Measurements from ENCODE around the gene CDH26.
"Not testable (repeated sequence)": the region's sequence is repeated elsewhere in the genome, so short reads cannot be mapped to it uniquely, and the experiment has no call there.

CDH26 gene

DNA sequence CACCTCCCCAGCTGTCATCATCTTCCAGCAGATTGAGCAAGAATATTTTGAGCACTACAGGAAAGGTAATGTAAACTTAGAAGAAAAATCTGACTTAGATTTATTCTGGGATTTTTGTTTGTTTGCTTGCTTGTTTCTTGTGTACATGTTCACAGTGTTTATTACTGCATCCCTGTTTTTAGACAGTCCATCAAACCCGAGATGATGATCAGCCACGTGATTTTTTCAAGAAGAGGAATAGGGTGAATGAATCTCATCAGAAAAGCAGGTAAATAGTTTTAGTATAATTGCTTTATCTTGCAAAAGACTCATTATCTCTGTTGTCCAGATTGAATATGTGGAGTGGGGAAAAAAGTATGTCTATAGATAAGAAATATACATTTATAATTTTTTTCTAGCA, 16.0 kb upstream of the CDH26 start:
- DNase-seq: no peak

DNA sequence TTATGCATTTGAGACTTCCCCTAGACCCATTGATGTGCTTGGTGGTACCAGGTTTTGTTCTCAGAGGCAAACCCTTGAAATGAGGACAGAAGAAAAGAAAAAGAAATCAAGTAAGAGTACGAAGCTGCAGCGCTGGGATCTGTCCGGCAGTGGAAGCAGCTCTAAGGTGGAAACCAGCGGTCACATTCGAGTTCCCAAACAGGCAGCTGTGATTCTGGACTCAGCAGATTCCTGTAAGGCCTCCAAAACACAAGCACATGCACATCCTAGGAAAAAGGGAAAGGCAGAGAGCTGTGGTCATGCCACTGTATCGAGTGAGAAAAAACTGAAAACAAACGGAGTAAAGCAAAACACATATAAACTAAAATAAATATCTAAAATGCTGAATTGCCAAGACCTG, 13.5 kb upstream of the CDH26 start:
- DNase-seq: no peak

DNA sequence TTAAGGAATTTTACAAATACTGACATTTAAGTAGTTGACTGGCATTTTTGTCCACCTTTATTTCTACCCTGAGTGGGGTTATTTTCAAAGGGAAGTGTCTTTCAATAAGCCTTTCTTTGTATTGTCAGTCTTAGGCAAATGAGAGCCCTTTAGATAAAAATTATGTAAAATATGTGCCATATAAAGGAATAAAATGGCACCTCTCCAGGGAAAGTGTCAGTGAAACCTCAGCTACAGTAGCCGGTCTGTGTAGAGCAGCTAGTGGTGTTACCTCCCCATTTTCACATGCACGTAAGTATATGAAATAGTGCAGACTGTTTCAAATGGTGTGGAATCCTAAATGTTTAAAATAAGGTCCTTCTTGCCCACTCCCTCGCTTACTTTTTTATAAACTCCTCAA, 13.0 kb upstream of the CDH26 start:
- DNase-seq: no peak

DNA sequence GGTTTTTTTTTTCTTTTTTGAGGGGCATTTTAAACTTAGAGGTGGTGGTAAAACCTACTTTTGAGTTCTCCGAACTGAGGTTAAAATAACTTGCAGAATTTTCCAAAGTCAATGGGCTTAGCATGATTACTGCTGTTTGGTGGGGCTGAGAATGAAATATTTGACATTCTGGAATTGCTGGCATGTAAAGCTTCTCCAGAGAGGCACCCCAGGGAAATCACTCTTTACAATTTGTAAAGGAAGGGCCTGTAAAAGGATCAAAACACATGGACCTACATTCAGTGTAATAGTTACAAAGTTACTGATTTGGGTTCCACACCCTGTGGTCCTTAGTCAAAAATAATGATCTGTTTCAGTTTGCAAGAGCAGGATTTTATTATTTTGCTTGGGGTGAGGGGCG, 12.5 kb upstream of the CDH26 start:
- DNase-seq: peak; percentile 24

DNA sequence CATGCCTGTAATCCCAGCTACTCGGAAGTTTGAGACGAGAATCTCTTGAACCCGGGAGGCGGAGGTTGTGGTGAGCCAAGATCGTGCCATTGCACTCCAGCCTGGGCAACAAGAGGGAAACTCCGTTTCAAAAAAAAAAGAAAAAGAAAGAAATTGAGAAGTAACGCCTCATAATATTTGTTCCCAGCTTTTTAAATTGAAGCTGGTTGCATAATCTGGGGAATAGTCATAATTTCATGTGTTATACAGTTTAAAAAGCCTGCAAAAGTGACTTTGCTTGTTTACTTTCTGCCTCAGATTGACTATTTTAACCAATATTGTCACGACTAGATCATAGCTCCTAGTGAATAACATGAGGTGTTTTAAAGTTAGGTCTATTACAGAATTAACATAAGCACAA, 10.8 kb upstream of the CDH26 start:
- no peak for DNase-seq

DNA sequence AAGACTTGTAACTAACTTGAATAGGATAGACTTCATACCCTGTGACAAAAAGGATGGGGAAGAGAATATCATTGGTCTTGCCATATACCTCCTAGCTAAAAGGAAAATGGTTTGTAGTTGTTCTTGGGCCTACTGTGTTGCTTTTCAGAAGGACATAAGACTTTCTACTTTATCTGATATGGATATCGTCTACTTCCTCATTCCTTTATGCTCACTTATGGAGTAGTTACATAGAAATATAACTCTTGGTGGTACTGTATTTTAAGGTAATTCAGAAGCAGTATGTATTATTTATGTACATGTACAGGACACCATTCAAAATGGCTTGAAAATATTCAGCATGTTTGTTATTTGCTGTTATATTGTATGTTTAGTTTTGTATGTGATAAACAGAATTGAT, 10.0 kb upstream of the CDH26 start:
- DNase-seq: no peak

DNA sequence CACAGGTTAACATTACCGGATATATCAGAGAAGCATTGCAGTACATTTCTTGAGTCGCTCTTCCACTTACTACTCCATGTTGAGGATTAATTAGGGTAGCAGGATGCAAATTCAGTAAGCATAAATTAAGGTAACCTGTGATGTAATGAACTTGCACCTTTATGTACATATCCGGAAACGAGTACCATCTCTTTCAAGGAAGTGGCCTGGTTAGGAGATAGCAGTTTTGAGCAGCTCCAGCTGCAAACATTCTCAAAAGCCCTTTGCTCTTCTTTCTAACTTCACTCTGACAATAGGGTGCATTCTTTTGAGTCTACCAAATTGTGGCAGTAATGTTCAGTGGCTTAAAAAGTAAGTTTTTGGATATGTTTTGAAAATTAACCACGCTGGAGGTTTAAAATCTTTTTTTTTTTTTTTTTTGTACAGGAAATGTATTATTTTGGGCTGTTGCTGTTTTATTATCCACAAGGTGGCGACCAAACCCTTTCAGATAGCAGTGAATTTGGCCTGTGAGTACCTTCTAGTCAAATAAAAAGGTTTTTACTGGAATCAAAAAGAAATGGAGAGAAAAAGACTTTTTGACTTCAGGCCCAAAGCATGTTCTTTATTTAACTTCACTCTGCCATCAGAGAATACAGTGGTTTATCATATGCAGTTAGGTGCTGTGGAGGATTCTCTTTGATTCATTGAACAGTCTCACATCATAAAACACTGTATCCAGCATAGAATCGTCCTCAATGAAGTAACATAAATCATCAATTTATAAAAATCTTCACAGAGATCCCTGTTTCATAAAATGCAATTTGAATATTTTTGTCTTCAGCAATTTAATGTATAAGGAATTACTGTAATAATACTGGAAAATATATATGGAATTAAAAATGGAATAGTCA, 9.1 kb upstream of the CDH26 start:
- peak; percentile 71 for DNase-seq

DNA sequence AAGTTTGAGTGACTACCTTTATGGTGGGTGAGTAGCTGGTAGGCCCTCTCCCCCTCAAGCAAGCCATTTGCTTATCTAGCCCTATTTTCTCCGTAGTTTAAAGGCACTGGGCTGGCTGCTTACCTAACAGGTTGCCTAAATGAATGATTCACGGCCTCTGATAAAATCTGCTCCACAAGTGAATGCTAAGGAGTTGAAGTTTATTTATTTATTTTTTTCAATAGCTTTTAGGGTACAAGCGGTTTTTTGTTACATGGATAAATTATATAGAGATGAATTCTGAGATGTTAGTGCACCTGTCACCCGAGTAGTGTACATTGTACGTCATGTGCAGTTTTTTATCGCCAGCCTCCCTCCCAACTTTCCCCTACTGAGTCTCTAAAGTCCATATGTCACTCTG, 8.3 kb upstream of the CDH26 start:
- no peak for DNase-seq

DNA sequence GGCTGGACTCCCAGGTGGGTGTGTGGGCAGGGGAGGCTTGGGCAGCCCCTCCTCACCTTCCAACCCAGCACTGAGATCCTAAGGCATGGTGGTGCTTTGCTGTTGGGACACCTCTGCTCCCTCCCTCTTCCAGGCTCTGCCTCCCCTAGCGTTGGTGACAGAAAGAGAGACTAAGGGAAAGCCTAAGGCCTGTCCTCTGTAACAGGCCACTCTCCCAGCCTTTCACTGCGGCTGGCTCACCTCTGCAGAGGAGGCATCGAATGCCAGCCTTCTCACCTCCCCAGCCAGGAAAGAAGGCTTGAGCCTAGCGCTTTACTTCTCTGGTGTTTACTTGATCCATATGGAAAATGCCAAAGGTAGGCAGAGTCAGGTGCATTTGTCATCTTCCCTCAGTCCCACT, 3.5 kb upstream of the CDH26 start:
- DNase-seq: no peak

DNA sequence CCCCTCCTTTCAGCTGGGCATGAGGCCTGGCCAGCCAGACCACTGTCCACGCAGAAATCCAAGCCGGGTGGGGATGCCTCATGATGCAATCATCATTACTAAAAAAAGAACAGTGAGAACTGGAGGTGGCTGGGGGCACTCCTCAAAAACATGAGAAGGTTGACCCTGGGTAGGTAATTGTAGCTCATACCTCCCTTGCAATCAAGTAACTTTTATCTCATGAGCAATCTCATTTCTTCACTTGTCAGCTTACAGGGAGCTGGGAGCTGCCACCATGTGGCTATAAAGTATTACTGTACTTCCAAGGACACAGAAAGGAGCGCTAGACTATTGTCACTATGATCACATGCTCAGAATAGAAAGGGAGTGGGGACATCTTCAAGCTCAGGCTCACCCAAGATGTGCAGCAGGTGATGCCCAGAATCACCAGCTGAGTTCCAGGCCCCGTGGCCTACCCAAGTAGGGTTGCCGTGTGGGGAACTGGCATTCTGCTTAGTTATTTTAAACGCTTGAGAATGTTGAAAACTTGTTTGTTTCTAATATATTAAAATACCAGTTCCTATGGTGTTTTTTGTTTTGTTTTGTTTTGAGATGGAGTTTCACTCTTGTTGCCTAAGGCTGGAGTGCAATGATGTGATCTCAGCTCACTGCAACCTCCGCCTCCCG, 3.0 kb upstream of the CDH26 start:
- DNase-seq: peak; percentile 32

DNA sequence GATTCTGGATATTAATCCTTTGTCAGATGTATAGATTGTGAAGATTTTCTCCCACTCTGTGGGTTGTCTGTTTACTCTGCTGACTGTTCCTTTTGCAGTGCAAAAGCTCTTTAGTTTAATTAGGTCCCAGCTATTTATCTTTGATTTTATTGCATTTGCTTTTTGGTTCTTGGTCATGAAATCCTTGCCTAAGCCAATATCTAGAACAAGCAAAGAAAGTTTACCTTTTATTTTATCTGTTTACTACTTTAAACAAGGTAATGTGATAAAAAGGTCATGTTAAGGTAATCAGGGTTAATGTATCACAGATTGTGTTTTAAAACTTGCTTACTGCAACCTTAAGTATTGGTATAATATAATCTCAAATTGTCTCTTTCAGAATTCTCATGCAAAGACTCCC, 655 bp upstream of the CDH26 start:
- DNase-seq: not testable (repeated sequence)

DNA sequence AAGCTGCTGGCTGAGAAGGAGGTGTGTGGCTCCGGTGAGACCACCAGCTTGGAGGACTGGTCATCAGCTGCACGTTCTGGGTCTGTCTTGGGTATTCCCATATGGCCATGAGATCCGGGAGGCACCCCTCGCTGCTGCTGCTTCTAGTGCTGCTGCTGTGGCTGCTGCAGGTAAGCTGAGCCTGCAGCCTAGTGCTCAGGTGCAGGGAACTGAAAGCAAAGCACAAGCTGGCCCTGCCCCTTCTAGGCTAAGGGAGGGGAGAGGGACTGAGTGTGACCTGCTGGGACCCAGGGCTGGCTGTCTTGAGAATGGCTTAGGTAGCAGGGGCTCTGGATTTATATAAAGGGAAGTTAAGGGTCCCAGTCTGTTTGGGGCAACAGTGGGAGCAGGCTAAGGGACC, 403 bp downstream of the CDH26 start:
- no peak for DNase-seq

DNA sequence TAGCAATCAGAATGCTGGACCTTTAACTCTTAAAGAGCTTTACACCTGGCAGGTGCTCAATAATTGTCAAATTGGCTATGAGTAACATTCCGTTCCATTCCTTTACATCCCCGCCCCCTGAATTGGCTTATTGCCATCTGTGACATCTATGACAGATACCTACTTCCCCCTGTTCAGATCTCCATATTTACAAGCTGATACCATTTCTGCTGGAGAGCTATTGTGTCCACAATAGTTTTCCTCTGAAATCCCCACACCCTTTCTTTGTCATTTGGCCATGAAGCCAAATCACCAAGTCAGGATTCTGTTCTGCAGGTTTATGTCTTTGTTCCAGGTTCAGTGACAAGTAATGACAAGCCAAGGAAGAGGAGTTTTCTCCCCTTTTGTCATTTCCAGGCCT, 3.2 kb downstream of the CDH26 start:
- no peak for DNase-seq

DNA sequence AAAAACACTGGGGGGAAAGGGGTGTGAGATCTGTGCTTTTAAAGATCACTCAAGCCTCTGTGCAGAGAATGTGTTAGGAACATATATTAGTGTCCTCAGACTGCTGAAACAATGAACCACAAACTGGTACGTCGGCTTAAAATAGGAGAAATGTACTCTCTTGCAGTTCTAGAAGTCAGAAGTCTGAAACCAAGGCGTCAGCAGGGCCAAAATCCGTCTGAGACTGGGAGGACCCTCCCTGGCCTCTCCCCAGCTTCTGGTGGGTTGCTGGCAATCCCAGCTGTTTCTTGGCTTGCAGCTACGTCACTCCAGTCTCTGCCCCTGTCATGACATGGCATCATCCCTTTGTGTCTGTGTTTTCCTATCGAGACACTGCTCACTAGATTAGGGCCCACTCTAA, 3.9 kb downstream of the CDH26 start:
- no peak for DNase-seq

DNA sequence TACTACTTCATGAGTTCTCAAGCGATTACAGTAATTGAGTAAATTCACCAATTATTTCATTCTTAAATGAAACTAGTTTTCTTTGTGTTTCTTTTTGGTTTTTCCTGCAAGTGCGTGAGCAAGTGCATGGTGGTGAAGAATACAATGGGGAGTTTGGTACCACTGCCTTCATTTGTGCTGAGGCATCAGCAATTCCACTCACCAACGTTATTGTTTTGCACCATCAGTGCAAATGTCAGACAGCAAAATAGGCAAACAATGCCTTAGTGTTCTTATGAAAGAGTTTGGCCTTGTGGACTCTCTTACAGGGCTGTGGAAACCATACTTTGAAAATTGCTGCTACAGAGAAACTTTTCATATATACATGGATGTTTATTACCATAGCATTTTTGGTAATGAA, 8.2 kb downstream of the CDH26 start:
- no peak for DNase-seq

DNA sequence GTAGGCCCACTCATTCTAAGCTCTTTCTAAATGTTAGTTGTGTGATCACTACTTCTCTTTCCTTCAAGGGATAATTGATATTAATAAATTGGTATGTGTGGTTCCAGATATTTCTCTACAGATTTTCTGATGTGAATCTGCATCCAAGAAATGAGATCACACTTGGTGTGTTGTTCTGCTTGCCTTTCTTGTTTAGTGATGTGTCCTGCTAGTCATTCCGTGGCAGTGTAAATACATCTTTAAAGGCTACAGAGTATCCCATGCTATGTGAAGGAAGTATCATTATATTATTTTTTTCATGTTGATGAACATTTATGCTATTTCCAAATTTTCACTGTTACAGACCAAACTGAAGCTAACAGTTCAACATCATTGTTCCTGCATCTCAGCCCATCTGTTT, 13.2 kb downstream of the CDH26 start:
- DNase-seq: no peak

DNA sequence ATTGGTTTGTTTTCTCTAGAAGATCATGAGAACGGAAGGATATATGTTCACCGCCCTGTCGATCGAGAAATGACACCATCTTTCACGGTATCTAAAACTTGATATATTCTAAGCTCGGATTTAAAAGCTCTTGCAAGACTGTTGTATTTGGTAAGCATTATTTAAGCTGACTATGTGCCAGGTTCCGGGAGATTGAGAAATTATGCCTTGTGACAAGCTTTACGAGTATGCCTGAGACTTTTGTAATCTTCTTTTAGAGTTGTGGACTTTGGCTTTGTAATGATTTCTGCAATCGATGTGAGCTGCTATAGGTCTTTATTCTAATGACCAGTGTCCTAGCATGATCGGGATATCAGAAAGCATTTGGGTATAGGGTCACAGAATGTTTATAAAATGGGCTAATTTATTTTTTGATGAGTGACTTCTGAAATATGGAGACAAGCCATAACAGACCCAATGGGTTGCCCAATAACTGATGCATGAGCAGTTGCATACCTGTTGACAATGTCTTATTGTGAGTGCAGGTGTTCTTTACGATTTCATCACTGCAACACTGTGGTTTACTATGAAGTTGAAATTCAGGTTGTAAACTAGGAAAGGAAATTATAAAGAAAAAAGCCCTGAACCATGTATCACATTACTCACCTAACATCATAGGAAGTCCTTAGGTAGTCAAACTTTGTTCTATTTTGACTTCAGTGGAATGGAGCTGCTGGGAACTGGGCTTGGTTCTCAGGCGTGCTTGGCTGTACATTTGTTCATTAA, 14.0 kb downstream of the CDH26 start:
- no peak for DNase-seq

DNA sequence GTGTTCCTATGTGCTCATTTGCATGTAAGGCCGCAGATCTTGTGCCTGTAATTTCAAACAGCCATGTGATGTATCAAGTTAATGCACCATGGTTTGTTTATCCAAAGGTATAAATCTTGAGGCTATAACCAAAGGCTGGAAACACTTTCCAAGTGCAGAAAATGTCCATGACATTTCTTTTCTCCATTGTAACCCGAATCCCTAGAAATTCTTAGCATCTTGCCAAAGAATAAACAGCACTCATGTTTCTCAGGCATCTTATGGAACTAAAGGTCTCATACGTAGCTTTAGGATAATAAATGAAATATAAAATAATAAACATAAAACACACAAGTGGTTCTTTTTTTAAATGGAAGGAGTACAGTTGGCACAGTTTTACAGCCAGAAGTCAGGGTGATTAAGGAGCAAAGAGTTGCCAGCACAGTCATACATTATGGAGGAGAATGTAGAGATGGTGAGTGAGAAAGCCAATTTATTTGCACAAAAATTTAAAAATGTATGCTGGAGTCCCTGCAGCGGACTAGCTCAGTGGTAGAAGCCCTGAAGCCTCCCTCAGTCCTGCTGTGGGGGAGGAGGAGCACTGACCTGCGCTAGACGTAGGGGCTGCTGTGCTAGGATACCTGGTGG, 18.0 kb downstream of the CDH26 start:
- DNase-seq: no peak

DNA sequence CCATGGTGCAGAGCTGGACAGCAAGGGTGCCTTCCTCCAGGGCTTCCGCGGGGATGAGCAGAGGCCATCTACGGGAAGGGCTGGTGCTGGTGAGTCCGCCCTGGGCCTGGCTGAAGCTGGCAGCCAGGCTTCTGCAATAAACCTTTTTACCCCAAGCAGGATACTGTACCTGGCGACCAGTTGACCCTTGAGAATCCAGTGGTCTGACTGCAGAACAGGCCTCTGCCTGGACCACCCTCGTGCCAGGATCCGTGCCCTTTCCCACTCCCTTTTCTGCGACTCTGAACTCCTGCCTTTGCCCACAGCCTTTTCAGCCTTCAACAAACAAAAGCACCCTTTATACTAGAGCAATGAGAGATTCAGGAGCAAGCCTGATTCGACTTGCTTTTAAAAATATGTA, 18.9 kb downstream of the CDH26 start:
- DNase-seq: no peak

DNA sequence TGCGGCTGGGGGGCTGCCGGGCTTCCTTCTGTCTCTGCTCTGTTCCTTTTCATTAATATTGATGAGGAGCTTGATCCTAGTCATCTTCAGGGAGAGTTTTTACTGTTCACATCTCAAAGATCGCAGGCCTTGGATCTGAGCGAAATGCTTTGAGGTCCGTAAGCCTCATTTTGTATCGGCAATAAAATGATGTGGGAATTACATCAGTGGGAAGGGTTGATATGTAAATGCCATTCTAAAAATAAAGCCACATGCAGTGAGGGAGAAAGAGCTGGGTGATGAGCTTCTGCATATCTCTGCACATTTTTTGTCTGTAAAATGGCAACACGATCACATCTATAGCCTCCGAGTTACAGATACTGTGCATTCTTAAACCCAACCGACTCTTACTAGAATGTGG, 24.9 kb downstream of the CDH26 start:
- no peak for DNase-seq

DNA sequence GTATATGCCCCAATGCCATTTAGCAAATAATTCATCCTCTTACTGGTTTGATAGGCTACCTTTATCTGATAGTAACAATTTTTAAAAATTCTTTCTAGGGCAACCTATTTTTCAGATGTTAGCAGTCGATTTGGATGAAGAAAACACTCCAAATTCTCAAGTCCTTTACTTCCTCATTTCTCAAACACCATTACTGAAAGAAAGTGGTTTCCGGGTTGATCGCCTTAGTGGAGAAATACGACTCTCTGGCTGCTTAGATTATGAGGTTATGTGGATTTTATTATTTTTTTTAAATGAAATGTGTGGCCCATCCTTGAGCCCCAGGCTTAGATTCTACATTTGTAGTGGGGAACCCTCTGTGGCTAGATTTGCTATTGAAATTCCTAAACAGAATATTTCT, 26.3 kb downstream of the CDH26 start:
- no peak for DNase-seq

DNA sequence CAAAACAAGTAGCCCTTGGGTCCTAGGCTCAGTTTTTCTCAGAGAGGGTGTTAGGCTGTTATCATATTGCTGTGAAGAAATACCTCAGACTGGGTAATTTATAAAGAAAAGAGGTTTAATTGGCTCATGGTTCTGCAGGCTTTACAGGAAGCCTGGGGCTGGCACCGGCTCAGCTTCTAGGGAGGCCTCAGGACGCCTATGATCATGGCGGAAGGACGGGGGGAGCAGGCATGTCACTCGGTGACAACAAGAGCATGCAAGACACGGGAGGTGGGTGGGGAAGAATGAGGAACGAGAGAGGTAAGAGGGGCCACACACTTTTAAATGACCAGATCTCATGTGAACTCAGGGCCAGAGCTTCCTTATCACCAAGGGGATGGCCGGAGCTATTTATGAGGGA, 26.9 kb downstream of the CDH26 start:
- DNase-seq: no peak

DNA sequence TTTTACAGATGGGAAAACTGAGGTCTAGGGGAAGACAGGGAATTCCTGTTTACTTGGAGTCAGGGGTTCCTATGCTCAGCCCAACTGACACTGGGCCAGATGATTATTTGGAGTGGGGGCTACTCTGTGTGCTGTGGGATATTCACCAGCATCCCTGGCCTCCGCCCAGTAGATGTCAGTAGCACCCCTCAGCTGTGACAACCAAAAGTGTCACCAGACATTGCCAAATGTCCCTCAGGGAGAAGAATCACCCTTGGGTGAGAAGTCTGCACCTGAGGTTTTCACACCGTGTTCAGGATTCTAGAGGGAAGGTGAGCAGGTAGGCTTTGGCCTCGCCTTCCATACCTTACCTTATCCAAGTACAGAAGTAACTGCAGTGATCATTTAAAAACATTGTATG, 27.6 kb downstream of the CDH26 start:
- no peak for DNase-seq
